ENCODE results near the gene SLC37A4. TPM values are rescaled to one million over a fixed set of nuclear protein-coding genes. Genes with fewer than 3 reads are reported as not detected.

Gene SLC37A4
- polyA plus RNA-seq, 2 of the 4 experiments (the other 2 are of a cell fraction): 15.5 to 21.2 TPM

Small RNA genes within 50 kb of the gene (small RNA-seq; reads per million reads assigned to genes)
- gene AP003392.2: 0 reads per million in 6 experiments
- 0 reads per million in 6 experiments for gene RF00017
- 0 reads per million in 6 experiments for gene RF00019

Other genes with a start within 250 kb of the SLC37A4 start
- gene DDX6, start 239.7 kb downstream of the SLC37A4 start, polyA plus RNA-seq (2011; rRNA removed): 41.4 and 43.8 TPM in 2 replicates
- gene DDX6, start 239.7 kb downstream of the SLC37A4 start, polyA plus RNA-seq (2017; fragmentation: RNase III; extraction: RNeasy Plus Mini Kit Qiagen cat#74134 plus additional on column Dnase treatment): 35.1 to 37.7 TPM (median 36.3 TPM) in 3 replicates
- not detected in 2 replicates for gene CXCR5, start 147.0 kb downstream of the SLC37A4 start, polyA plus RNA-seq (2011; rRNA removed)
- 0.04 to 0.05 TPM (median 0.04 TPM) in 3 replicates for gene CXCR5, start 147.0 kb downstream of the SLC37A4 start, polyA plus RNA-seq (2017; fragmentation: RNase III; extraction: RNeasy Plus Mini Kit Qiagen cat#74134 plus additional on column Dnase treatment)
- gene BCL9L, start 105.0 kb downstream of the SLC37A4 start, polyA plus RNA-seq (2011; rRNA removed): 7.0 and 8.8 TPM in 2 replicates
- 51.8 to 53.2 TPM (median 52.0 TPM) in 3 replicates for gene BCL9L, start 105.0 kb downstream of the SLC37A4 start, polyA plus RNA-seq (2017; fragmentation: RNase III; extraction: RNeasy Plus Mini Kit Qiagen cat#74134 plus additional on column Dnase treatment)
- gene UPK2, start 74.6 kb downstream of the SLC37A4 start, polyA plus RNA-seq (2011; rRNA removed): 0.20 and 0.37 TPM in 2 replicates
- gene UPK2, start 74.6 kb downstream of the SLC37A4 start, polyA plus RNA-seq (2017; fragmentation: RNase III; extraction: RNeasy Plus Mini Kit Qiagen cat#74134 plus additional on column Dnase treatment): 0.41 to 0.92 TPM (median 0.50 TPM) in 3 replicates
- gene FOXR1, start 59.1 kb downstream of the SLC37A4 start, polyA plus RNA-seq (2011; rRNA removed): not detected in 2 replicates
- gene FOXR1, start 59.1 kb downstream of the SLC37A4 start, polyA plus RNA-seq (2017; fragmentation: RNase III; extraction: RNeasy Plus Mini Kit Qiagen cat#74134 plus additional on column Dnase treatment): not detected in 3 replicates
- gene CENATAC, start 32.7 kb downstream of the SLC37A4 start, polyA plus RNA-seq (2011; rRNA removed): 14.8 and 20.2 TPM in 2 replicates
- 11.1 to 14.8 TPM (median 12.4 TPM) in 3 replicates for gene CENATAC, start 32.7 kb downstream of the SLC37A4 start, polyA plus RNA-seq (2017; fragmentation: RNase III; extraction: RNeasy Plus Mini Kit Qiagen cat#74134 plus additional on column Dnase treatment)
- gene RPS25, start 12.5 kb downstream of the SLC37A4 start, polyA plus RNA-seq (2011; rRNA removed): 644 and 844 TPM in 2 replicates
- 1,476 to 1,567 TPM (median 1,517 TPM) in 3 replicates for gene RPS25, start 12.5 kb downstream of the SLC37A4 start, polyA plus RNA-seq (2017; fragmentation: RNase III; extraction: RNeasy Plus Mini Kit Qiagen cat#74134 plus additional on column Dnase treatment)
- gene TRAPPC4, start 12.1 kb downstream of the SLC37A4 start, polyA plus RNA-seq (2011; rRNA removed): 77.7 and 90.0 TPM in 2 replicates
- 61.7 to 72.8 TPM (median 71.6 TPM) in 3 replicates for gene TRAPPC4, start 12.1 kb downstream of the SLC37A4 start, polyA plus RNA-seq (2017; fragmentation: RNase III; extraction: RNeasy Plus Mini Kit Qiagen cat#74134 plus additional on column Dnase treatment)
- gene HYOU1, start 26.3 kb upstream of the SLC37A4 start, polyA plus RNA-seq (2011; rRNA removed): 83.1 and 116 TPM in 2 replicates
- gene HYOU1, start 26.3 kb upstream of the SLC37A4 start, polyA plus RNA-seq (2017; fragmentation: RNase III; extraction: RNeasy Plus Mini Kit Qiagen cat#74134 plus additional on column Dnase treatment): 38.0 to 44.8 TPM (median 42.1 TPM) in 3 replicates
- 4.6 and 11.3 TPM in 2 replicates for gene VPS11, start 36.9 kb upstream of the SLC37A4 start, polyA plus RNA-seq (2011; rRNA removed)
- gene VPS11, start 36.9 kb upstream of the SLC37A4 start, polyA plus RNA-seq (2017; fragmentation: RNase III; extraction: RNeasy Plus Mini Kit Qiagen cat#74134 plus additional on column Dnase treatment): 10.8 to 12.1 TPM (median 12.0 TPM) in 3 replicates
- gene HMBS, start 54.0 kb upstream of the SLC37A4 start, polyA plus RNA-seq (2011; rRNA removed): 62.2 and 77.6 TPM in 2 replicates
- 48.8 to 51.7 TPM (median 49.1 TPM) in 3 replicates for gene HMBS, start 54.0 kb upstream of the SLC37A4 start, polyA plus RNA-seq (2017; fragmentation: RNase III; extraction: RNeasy Plus Mini Kit Qiagen cat#74134 plus additional on column Dnase treatment)
- 81.4 and 86.9 TPM in 2 replicates for gene DPAGT1, start 71.0 kb upstream of the SLC37A4 start, polyA plus RNA-seq (2011; rRNA removed)
- 42.1 to 47.6 TPM (median 43.7 TPM) in 3 replicates for gene DPAGT1, start 71.0 kb upstream of the SLC37A4 start, polyA plus RNA-seq (2017; fragmentation: RNase III; extraction: RNeasy Plus Mini Kit Qiagen cat#74134 plus additional on column Dnase treatment)
- 2.4 and 3.5 TPM in 2 replicates for gene C2CD2L, start 76.5 kb upstream of the SLC37A4 start, polyA plus RNA-seq (2011; rRNA removed)
- 4.1 to 4.8 TPM (median 4.2 TPM) in 3 replicates for gene C2CD2L, start 76.5 kb upstream of the SLC37A4 start, polyA plus RNA-seq (2017; fragmentation: RNase III; extraction: RNeasy Plus Mini Kit Qiagen cat#74134 plus additional on column Dnase treatment)
- gene HINFP, start 90.7 kb upstream of the SLC37A4 start, polyA plus RNA-seq (2011; rRNA removed): 13.0 and 16.3 TPM in 2 replicates
- 10.0 to 11.7 TPM (median 10.3 TPM) in 3 replicates for gene HINFP, start 90.7 kb upstream of the SLC37A4 start, polyA plus RNA-seq (2017; fragmentation: RNase III; extraction: RNeasy Plus Mini Kit Qiagen cat#74134 plus additional on column Dnase treatment)
- gene ABCG4, start 118.2 kb upstream of the SLC37A4 start, polyA plus RNA-seq (2011; rRNA removed): 0.10 and 0.25 TPM in 2 replicates
- 0.33 to 0.44 TPM (median 0.35 TPM) in 3 replicates for gene ABCG4, start 118.2 kb upstream of the SLC37A4 start, polyA plus RNA-seq (2017; fragmentation: RNase III; extraction: RNeasy Plus Mini Kit Qiagen cat#74134 plus additional on column Dnase treatment)
- 8.4 and 10.4 TPM in 2 replicates for gene NLRX1, start 137.8 kb upstream of the SLC37A4 start, polyA plus RNA-seq (2011; rRNA removed)
- gene NLRX1, start 137.8 kb upstream of the SLC37A4 start, polyA plus RNA-seq (2017; fragmentation: RNase III; extraction: RNeasy Plus Mini Kit Qiagen cat#74134 plus additional on column Dnase treatment): 7.4 to 9.2 TPM (median 8.5 TPM) in 3 replicates
- gene NHERF4, start 154.6 kb upstream of the SLC37A4 start, polyA plus RNA-seq (2011; rRNA removed): 0.80 and 1.5 TPM in 2 replicates
- gene NHERF4, start 154.6 kb upstream of the SLC37A4 start, polyA plus RNA-seq (2017; fragmentation: RNase III; extraction: RNeasy Plus Mini Kit Qiagen cat#74134 plus additional on column Dnase treatment): 0.42 to 0.78 TPM (median 0.62 TPM) in 3 replicates
- 14.1 and 14.9 TPM in 2 replicates for gene CBL, start 175.5 kb upstream of the SLC37A4 start, polyA plus RNA-seq (2011; rRNA removed)
- 5.9 to 6.3 TPM (median 6.0 TPM) in 3 replicates for gene CBL, start 175.5 kb upstream of the SLC37A4 start, polyA plus RNA-seq (2017; fragmentation: RNase III; extraction: RNeasy Plus Mini Kit Qiagen cat#74134 plus additional on column Dnase treatment)

Measured in A549 (cell line).